Measurements from ENCODE around the gene PEX5L.
"Not testable (repeated sequence)": the region's sequence is repeated elsewhere in the genome, so short reads cannot be mapped to it uniquely, and the experiment has no call there.

PEX5L gene

GRCh38 chr3:180036671-180037455, at the start of gene PEX5L:
PEX5L (minus strand) TSS chr3:180036937; CDS start chr3:180036599, 338 bp downstream.
- peak within 1 kb of the TSS; percentile 64 for H3K4me3 Mint-ChIP-seq
- peaks cover 7% of the 10 kb centered on the region for H3K4me1 Mint-ChIP-seq (ENCODE audit: low read depth)
- H3K9me3 Mint-ChIP-seq = no peaks in the 10 kb centered on the region
- H3K36me3 Mint-ChIP-seq (ENCODE audit: low read depth) = peaks cover 1% of the 10 kb centered on the region
- peak within 1 kb of the TSS; percentile 43 for H3K27ac Mint-ChIP-seq
- H3K27me3 Mint-ChIP-seq (ENCODE audit: low read depth) = peaks cover 52% of the 10 kb centered on the region

- no peaks in the 10 kb centered on the region for H3K4me1 Mint-ChIP-seq (ENCODE audit: low read depth)
These were observed 48.5 kb upstream of the PEX5L start for GRCh38 chr3:180085122-180085710.

GRCh38 chr3:180082699-180083098, 46.0 kb upstream of the PEX5L start:
- no peaks in the 10 kb centered on the region for H3K36me3 Mint-ChIP-seq (ENCODE audit: low read depth)
- no peak overlapping the region for H3K27ac Mint-ChIP-seq
- no peak overlapping the region for H3K4me3 Mint-ChIP-seq
- H3K9me3 Mint-ChIP-seq = no peaks in the 10 kb centered on the region
- no peaks in the 10 kb centered on the region for H3K4me1 Mint-ChIP-seq (ENCODE audit: low read depth)
- no peaks in the 10 kb centered on the region for H3K27me3 Mint-ChIP-seq (ENCODE audit: low read depth)

More at GRCh38 chr3:180085122-180085710, 48.5 kb upstream of the PEX5L start:
- Mint-ChIP-seq H3K27me3 (ENCODE audit: low read depth) (no peaks in the 10 kb centered on the region), H3K9me3 (no peaks in the 10 kb centered on the region), H3K27ac (no peak overlapping the region), H3K4me3 (no peak overlapping the region), H3K36me3 (ENCODE audit: low read depth) (no peaks in the 10 kb centered on the region)

GRCh38 chr3:180078592-180078991, 41.9 kb upstream of the PEX5L start:
- Mint-ChIP-seq H3K36me3 (ENCODE audit: low read depth) (no peaks in the 10 kb centered on the region), H3K4me3 (no peak overlapping the region), H3K27me3 (ENCODE audit: low read depth) (no peaks in the 10 kb centered on the region), H3K4me1 (ENCODE audit: low read depth) (no peaks in the 10 kb centered on the region), H3K9me3 (no peaks in the 10 kb centered on the region), H3K27ac (no peak overlapping the region)

- no peak overlapping the region for H3K27ac Mint-ChIP-seq
- no peaks in the 10 kb centered on the region for H3K9me3 Mint-ChIP-seq
- H3K36me3 Mint-ChIP-seq (ENCODE audit: low read depth) = no peaks in the 10 kb centered on the region
- H3K4me3 Mint-ChIP-seq = no peak overlapping the region
- no peaks in the 10 kb centered on the region for H3K27me3 Mint-ChIP-seq (ENCODE audit: low read depth)
- H3K4me1 Mint-ChIP-seq (ENCODE audit: low read depth) = no peaks in the 10 kb centered on the region
These were observed 36.8 kb upstream of the PEX5L start for GRCh38 chr3:180073561-180073960.

GRCh38 chr3:180072786-180073185, 36.0 kb upstream of the PEX5L start:
- no peaks in the 10 kb centered on the region for H3K9me3 Mint-ChIP-seq
- no peaks in the 10 kb centered on the region for H3K27me3 Mint-ChIP-seq (ENCODE audit: low read depth)
- H3K27ac Mint-ChIP-seq = no peak overlapping the region
- H3K36me3 Mint-ChIP-seq (ENCODE audit: low read depth) = no peaks in the 10 kb centered on the region
- H3K4me3 Mint-ChIP-seq = no peak overlapping the region
- no peaks in the 10 kb centered on the region for H3K4me1 Mint-ChIP-seq (ENCODE audit: low read depth)

GRCh38 chr3:180070925-180071324, 34.2 kb upstream of the PEX5L start:
- no peak overlapping the region for H3K27ac Mint-ChIP-seq
- no peak overlapping the region for H3K4me3 Mint-ChIP-seq
- H3K36me3 Mint-ChIP-seq (ENCODE audit: low read depth) = no peaks in the 10 kb centered on the region
- no peaks in the 10 kb centered on the region for H3K9me3 Mint-ChIP-seq
- H3K27me3 Mint-ChIP-seq (ENCODE audit: low read depth) = no peaks in the 10 kb centered on the region
- no peaks in the 10 kb centered on the region for H3K4me1 Mint-ChIP-seq (ENCODE audit: low read depth)

- Mint-ChIP-seq H3K36me3 (ENCODE audit: low read depth) (no peaks in the 10 kb centered on the region), H3K9me3 (no peaks in the 10 kb centered on the region), H3K4me1 (ENCODE audit: low read depth) (no peaks in the 10 kb centered on the region), H3K4me3 (no peak overlapping the region), H3K27ac (no peak overlapping the region), H3K27me3 (ENCODE audit: low read depth) (no peaks in the 10 kb centered on the region)
These were observed 31.3 kb upstream of the PEX5L start for GRCh38 chr3:180068023-180068422.

- Mint-ChIP-seq H3K27me3 (ENCODE audit: low read depth) (no peaks in the 10 kb centered on the region), H3K9me3 (no peaks in the 10 kb centered on the region)
These were observed 29.9 kb upstream of the PEX5L start for GRCh38 chr3:180066598-180066997.

GRCh38 chr3:180063783-180064182, 27.0 kb upstream of the PEX5L start:
- H3K4me3 Mint-ChIP-seq = no peak overlapping the region
- no peaks in the 10 kb centered on the region for H3K27me3 Mint-ChIP-seq (ENCODE audit: low read depth)
- H3K4me1 Mint-ChIP-seq (ENCODE audit: low read depth) = no peaks in the 10 kb centered on the region
- H3K27ac Mint-ChIP-seq = no peak overlapping the region
- H3K9me3 Mint-ChIP-seq = no peaks in the 10 kb centered on the region
- no peaks in the 10 kb centered on the region for H3K36me3 Mint-ChIP-seq (ENCODE audit: low read depth)

More at GRCh38 chr3:180066598-180066997, 29.9 kb upstream of the PEX5L start:
- no peak overlapping the region for H3K27ac Mint-ChIP-seq
- H3K4me3 Mint-ChIP-seq = no peak overlapping the region
- no peaks in the 10 kb centered on the region for H3K4me1 Mint-ChIP-seq (ENCODE audit: low read depth)
- no peaks in the 10 kb centered on the region for H3K36me3 Mint-ChIP-seq (ENCODE audit: low read depth)

- Mint-ChIP-seq H3K4me1 (ENCODE audit: low read depth) (no peaks in the 10 kb centered on the region), H3K27me3 (ENCODE audit: low read depth) (no peaks in the 10 kb centered on the region), H3K36me3 (ENCODE audit: low read depth) (no peaks in the 10 kb centered on the region), H3K9me3 (no peaks in the 10 kb centered on the region), H3K4me3 (no peak overlapping the region), H3K27ac (no peak overlapping the region)
These were observed 26.0 kb upstream of the PEX5L start for GRCh38 chr3:180062771-180063170.

- H3K9me3 Mint-ChIP-seq = no peaks in the 10 kb centered on the region
- no peaks in the 10 kb centered on the region for H3K27me3 Mint-ChIP-seq (ENCODE audit: low read depth)
- no peak overlapping the region for H3K27ac Mint-ChIP-seq
These were observed 22.6 kb upstream of the PEX5L start for GRCh38 chr3:180059356-180059755.

GRCh38 chr3:180058238-180058637, 21.5 kb upstream of the PEX5L start:
- H3K27ac Mint-ChIP-seq = no peak overlapping the region
- no peaks in the 10 kb centered on the region for H3K9me3 Mint-ChIP-seq
- no peak overlapping the region for H3K4me3 Mint-ChIP-seq
- no peaks in the 10 kb centered on the region for H3K36me3 Mint-ChIP-seq (ENCODE audit: low read depth)
- H3K4me1 Mint-ChIP-seq (ENCODE audit: low read depth) = no peaks in the 10 kb centered on the region
- no peaks in the 10 kb centered on the region for H3K27me3 Mint-ChIP-seq (ENCODE audit: low read depth)

More at GRCh38 chr3:180059356-180059755, 22.6 kb upstream of the PEX5L start:
- no peak overlapping the region for H3K4me3 Mint-ChIP-seq
- H3K36me3 Mint-ChIP-seq (ENCODE audit: low read depth) = no peaks in the 10 kb centered on the region
- no peaks in the 10 kb centered on the region for H3K4me1 Mint-ChIP-seq (ENCODE audit: low read depth)

GRCh38 chr3:180055656-180056055, 18.9 kb upstream of the PEX5L start:
- H3K4me1 Mint-ChIP-seq (ENCODE audit: low read depth); H3K27me3 Mint-ChIP-seq (ENCODE audit: low read depth); H3K9me3 Mint-ChIP-seq; H3K4me3 Mint-ChIP-seq; H3K36me3 Mint-ChIP-seq (ENCODE audit: low read depth); H3K27ac Mint-ChIP-seq: not testable (repeated sequence)

- no peaks in the 10 kb centered on the region for H3K27me3 Mint-ChIP-seq (ENCODE audit: low read depth)
- no peak overlapping the region for H3K4me3 Mint-ChIP-seq
- H3K27ac Mint-ChIP-seq = no peak overlapping the region
- H3K36me3 Mint-ChIP-seq (ENCODE audit: low read depth) = no peaks in the 10 kb centered on the region
- no peaks in the 10 kb centered on the region for H3K9me3 Mint-ChIP-seq
- no peaks in the 10 kb centered on the region for H3K4me1 Mint-ChIP-seq (ENCODE audit: low read depth)
These were observed 12.7 kb upstream of the PEX5L start for GRCh38 chr3:180049391-180049790.

Data from T-helper 1 cell treated with Interleukin-12 subunit alpha and Interleukin-12 subunit beta and Interleukin-4 antibody, amounts not matched to agents 30 μg/mL and 1 μg/mL, for 36 hours (primary cell).